Keratinocyte (primary cell): ENCODE data around the gene PIBF1. TPM values are rescaled to one million over a fixed set of nuclear protein-coding genes. Genes with fewer than 3 reads are reported as not detected.

ENCODE experiments used
- DNase-seq: peaks from one replicate; pipeline ENCODE4 v3.0.0-alpha.2; 2011; ENCODE audit warnings: low read depth, missing footprints, low spot score
- FAIRE-seq: peaks from 2 replicates; lab custom pipeline; 2011; peaks lifted over from hg19 to GRCh38; lab: Jason Lieb, UNC
- H2AFZ ChIP-seq: 2 replicates; pipeline ENCODE4 v1.6.0; 2012; ENCODE audit warnings: low read length, control low read depth, inconsistent platforms; ENCODE audit not compliant: control insufficient read depth
- H3K27ac ChIP-seq: 2 replicates; pipeline ENCODE4 v1.5.1; 2011; ENCODE audit warnings: low read length; ENCODE audit not compliant: control insufficient read depth, insufficient read depth
- H3K27me3 ChIP-seq: 3 replicates; pipeline ENCODE4 v1.6.0; 2011; ENCODE audit warnings: low read length; ENCODE audit not compliant: control insufficient read depth, insufficient read depth; ENCODE audit errors: extremely low read depth
- H3K36me3 ChIP-seq, 2 experiments: 2 replicates in 1 of 2; 3 replicates in 1 of 2; pipeline ENCODE4 v1.5.1; 2011; ENCODE audit warnings: low read length in 2 of 2, mild to moderate bottlenecking in 1 of 2; ENCODE audit not compliant: control insufficient read depth in 2 of 2, insufficient read depth in 2 of 2; ENCODE audit errors: extremely low read depth in 1 of 2
- H3K4me1 ChIP-seq: 3 replicates; pipeline ENCODE4 v1.5.1; 2011; ENCODE audit warnings: low read length; ENCODE audit not compliant: control insufficient read depth, insufficient read depth; ENCODE audit errors: extremely low read depth
- H3K4me2 ChIP-seq: 3 replicates; pipeline ENCODE4 v1.6.0; 2011; ENCODE audit warnings: low read depth, low read length; ENCODE audit not compliant: control insufficient read depth, insufficient read depth; ENCODE audit errors: extremely low read depth
- H3K4me3 ChIP-seq, 3 experiments: fragments of 200-600 bp in 1 of 3; sonication (generic) in 1 of 3; 2 replicates in 2 of 3; 3 replicates in 1 of 3; pipeline ENCODE4 v1.5.1; 2011 to 2016; ENCODE audit warnings: low read length in 3 of 3, mild to moderate bottlenecking in 3 of 3, control low read depth in 2 of 3, inconsistent platforms in 1 of 3, low read depth in 1 of 3, mixed read lengths in 1 of 3, mixed run types in 1 of 3, moderate library complexity in 1 of 3; ENCODE audit not compliant: control insufficient read depth in 2 of 3, insufficient read depth in 2 of 3; ENCODE audit errors: extremely low read depth in 1 of 3
- H3K79me2 ChIP-seq: 2 replicates; pipeline ENCODE4 v1.6.0; 2012; ENCODE audit warnings: low read length; ENCODE audit not compliant: control insufficient read depth, insufficient read depth
- H3K9ac ChIP-seq: 3 replicates; pipeline ENCODE4 v1.6.0; 2011; ENCODE audit warnings: low read length; ENCODE audit not compliant: control insufficient read depth, insufficient read depth; ENCODE audit errors: extremely low read depth
- H3K9me1 ChIP-seq: 3 replicates; pipeline ENCODE4 v1.6.0; 2011; ENCODE audit warnings: low read length; ENCODE audit not compliant: control insufficient read depth, insufficient read depth; ENCODE audit errors: extremely low read depth
- H3K9me3 ChIP-seq: 2 replicates; pipeline ENCODE4 v1.5.1; 2012; ENCODE audit warnings: low read depth, low read length; ENCODE audit not compliant: control insufficient read depth
- H4K20me1 ChIP-seq: 3 replicates; pipeline ENCODE4 v1.6.0; 2011; ENCODE audit warnings: low read length; ENCODE audit not compliant: control insufficient read depth, insufficient read depth; ENCODE audit errors: extremely low read depth
- EZH2 ChIP-seq: IDR thresholded peaks from one replicate; pipeline ENCODE4 v1.6.1; 2012; ENCODE audit warnings: inconsistent platforms, mild to moderate bottlenecking, low read length, moderate library complexity
- dilution Hi-C: fragments of 300-500 bp; cut with MboI; formaldehyde crosslinking; loops from one replicate; pipeline ENCODE4 v1.7.0; 2020; ENCODE audit warnings: low sequenced_read_pairs; ENCODE audit not compliant: extremely low pct_ligation_motif_present
- polyA plus RNA-seq, 5 experiments: library from polyadenylated mRNA; depleted of rRNA in 3 of 5; stranded (reverse) in 3 of 5; stranded (forward) in 1 of 5; unstranded in 1 of 5; fragments of >200 nt; gene quantifications; 1 replicate in 1 of 5; 2 replicates in 3 of 5; 3 replicates in 1 of 5; pipeline versions ENCODE4 v1.2.1 to v1.2.3, GENCODE V29; 2011 to 2012; ENCODE audit warnings: missing spikeins in 2 of 5, low read depth in 1 of 5, low replicate concordance in 1 of 5
- TF ChIP-seq, protein P1 (sequence below), 3 experiments: IDR thresholded peaks in 1 of 3; conservative IDR thresholded peaks in 1 of 3; optimal IDR thresholded peaks in 1 of 3; 2 replicates in 2 of 3; 3 replicates in 1 of 3; pipeline versions ENCODE3 to v1.5.1; 2011; ENCODE audit warnings: low read length in 3 of 3, mild to moderate bottlenecking in 3 of 3, moderate library complexity in 2 of 3, control low read depth in 1 of 3, inconsistent platforms in 1 of 3; ENCODE audit not compliant: insufficient read depth in 2 of 3; ENCODE audit errors: extremely low read depth in 1 of 3

The PIBF1 gene
- polyA plus RNA-seq, 1 donor (not counting 4 experiments of a cell fraction or from before 2014, with no cell fraction given) = 9.1 TPM

GRCh38 chr13:72808917-72809500 lies 27.1 kb downstream of the PIBF1 start:
- FAIRE-seq = no peak
- Histone ChIP-seq H3K36me3 (peaks cover 0 to 7% of the 10 kb centered on the region in 2 experiments), H2AFZ (no peak overlapping the region), H3K27me3 (no peaks in the 10 kb centered on the region), H3K4me1 (no peaks in the 10 kb centered on the region), H3K4me2 (no peak overlapping the region), H3K9me1 (no peaks in the 10 kb centered on the region), H3K4me3 (no peak overlapping the region), H3K9me3 (no peaks in the 10 kb centered on the region), H3K9ac (no peak overlapping the region), H3K27ac (no peak overlapping the region), H4K20me1 (no peaks in the 10 kb centered on the region), H3K79me2 (no peaks in the 10 kb centered on the region)
- dilution Hi-C loops = no loop called here
- TF ChIP-seq, protein P1, sequence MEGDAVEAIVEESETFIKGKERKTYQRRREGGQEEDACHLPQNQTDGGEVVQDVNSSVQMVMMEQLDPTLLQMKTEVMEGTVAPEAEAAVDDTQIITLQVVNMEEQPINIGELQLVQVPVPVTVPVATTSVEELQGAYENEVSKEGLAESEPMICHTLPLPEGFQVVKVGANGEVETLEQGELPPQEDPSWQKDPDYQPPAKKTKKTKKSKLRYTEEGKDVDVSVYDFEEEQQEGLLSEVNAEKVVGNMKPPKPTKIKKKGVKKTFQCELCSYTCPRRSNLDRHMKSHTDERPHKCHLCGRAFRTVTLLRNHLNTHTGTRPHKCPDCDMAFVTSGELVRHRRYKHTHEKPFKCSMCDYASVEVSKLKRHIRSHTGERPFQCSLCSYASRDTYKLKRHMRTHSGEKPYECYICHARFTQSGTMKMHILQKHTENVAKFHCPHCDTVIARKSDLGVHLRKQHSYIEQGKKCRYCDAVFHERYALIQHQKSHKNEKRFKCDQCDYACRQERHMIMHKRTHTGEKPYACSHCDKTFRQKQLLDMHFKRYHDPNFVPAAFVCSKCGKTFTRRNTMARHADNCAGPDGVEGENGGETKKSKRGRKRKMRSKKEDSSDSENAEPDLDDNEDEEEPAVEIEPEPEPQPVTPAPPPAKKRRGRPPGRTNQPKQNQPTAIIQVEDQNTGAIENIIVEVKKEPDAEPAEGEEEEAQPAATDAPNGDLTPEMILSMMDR (optimal IDR thresholded peaks at IDR 0.05 in 1 of 3, IDR thresholded peaks at IDR 0.05 in 1 of 3, conservative IDR thresholded peaks at IDR 0.05 in 1 of 3; ENCODE audit: extremely low read depth in 1 of 3, insufficient read depth in 2 of 3, low read length in 3 of 3) = peak in 2 of 3 experiments; percentile 18 to 29
- TF ChIP-seq EZH2 = no peak
- no peak for DNase-seq

- no peak for FAIRE-seq
- no peak overlapping the region for H3K4me2 ChIP-seq
- no peak overlapping the region for H2AFZ ChIP-seq
- H3K9me3 ChIP-seq = no peaks in the 10 kb centered on the region
- H3K4me3 ChIP-seq = no peak overlapping the region
- DNase-seq = no peak
- H3K9me1 ChIP-seq = no peaks in the 10 kb centered on the region
- no peaks in the 10 kb centered on the region for H3K79me2 ChIP-seq
- H4K20me1 ChIP-seq = no peaks in the 10 kb centered on the region
- TF ChIP-seq, protein P1 (optimal IDR thresholded peaks at IDR 0.05 in 1 of 3, IDR thresholded peaks at IDR 0.05 in 1 of 3, conservative IDR thresholded peaks at IDR 0.05 in 1 of 3; ENCODE audit: extremely low read depth in 1 of 3, insufficient read depth in 2 of 3, low read length in 3 of 3) = no peak
- no peak for TF ChIP-seq EZH2
- dilution Hi-C loops = no loop called here
- peaks cover 0 to 3% of the 10 kb centered on the region in 2 experiments for H3K36me3 ChIP-seq
- no peak overlapping the region for H3K27ac ChIP-seq
- H3K4me1 ChIP-seq = no peaks in the 10 kb centered on the region
- no peak overlapping the region for H3K9ac ChIP-seq
- H3K27me3 ChIP-seq = no peaks in the 10 kb centered on the region
These were observed 38.4 kb downstream of the PIBF1 start for GRCh38 chr13:72820156-72820897.
